SK-N-SH (cell line): Measurements from ENCODE around the gene TP53BP2.

ENCODE experiments used
- CTCF ChIP-seq: fragments of 200-600 bp; sonication (generic); IDR thresholded peaks from 2 replicates; pipeline ENCODE4 v1.6.1; 2017; ENCODE audit warnings: antibody characterized with exemption, mild to moderate bottlenecking, moderate library complexity
- GATA2 ChIP-seq: sonication (generic); formaldehyde crosslinking; IDR thresholded peaks from 2 replicates; pipeline ENCODE4 v1.5.0; 2020; ENCODE audit warnings: mild to moderate bottlenecking, missing genetic modification reagents
- POLR2AphosphoS5 ChIP-seq: IDR thresholded peaks from 2 replicates; pipeline ENCODE4 v1.6.1; 2012; ENCODE audit warnings: low read depth, low read length
- RAD21 ChIP-seq: IDR thresholded peaks from 2 replicates; pipeline ENCODE4 v1.6.1; 2012; ENCODE audit warnings: mild to moderate bottlenecking, low read length
- TAF1 ChIP-seq: IDR thresholded peaks from 2 replicates; pipeline ENCODE4 v1.6.1; 2012; ENCODE audit warnings: low read depth, mild to moderate bottlenecking, low read length, moderate library complexity, borderline replicate concordance
- TF ChIP-seq, protein P1 (sequence below): IDR thresholded peaks from 2 replicates; pipeline ENCODE4 v1.4.0; 2012; ENCODE audit warnings: low read depth, borderline replicate concordance

GRCh38 chr1:223763881-223764280 is 81.9 kb downstream of the TP53BP2 start:
- TF ChIP-seq GATA2 (CRISPR knock-in tag) (no peak), RAD21 (no peak), CTCF (no peak), TAF1 (no peak), POLR2AphosphoS5 (no peak)
- TF ChIP-seq, protein P1, sequence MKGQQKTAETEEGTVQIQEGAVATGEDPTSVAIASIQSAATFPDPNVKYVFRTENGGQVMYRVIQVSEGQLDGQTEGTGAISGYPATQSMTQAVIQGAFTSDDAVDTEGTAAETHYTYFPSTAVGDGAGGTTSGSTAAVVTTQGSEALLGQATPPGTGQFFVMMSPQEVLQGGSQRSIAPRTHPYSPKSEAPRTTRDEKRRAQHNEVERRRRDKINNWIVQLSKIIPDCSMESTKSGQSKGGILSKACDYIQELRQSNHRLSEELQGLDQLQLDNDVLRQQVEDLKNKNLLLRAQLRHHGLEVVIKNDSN: no peak
